HepG2 (cell line): ENCODE results near the gene KLHL28.

ENCODE experiments used
- EP300 ChIP-seq, 3 experiments: sonication (generic) in 1 of 3; formaldehyde crosslinking in 1 of 3; IDR thresholded peaks; 2 replicates each; pipeline versions ENCODE4 v1.5.1 to v1.6.1; 2011 to 2020; ENCODE audit warnings: low read depth in 2 of 3, low read length in 2 of 3, borderline replicate concordance in 1 of 3, improper control_type of control experiment in 1 of 3, mild to moderate bottlenecking in 1 of 3, missing genetic modification reagents in 1 of 3, moderate library complexity in 1 of 3
- FLYWCH1 ChIP-seq: sonication (generic); formaldehyde crosslinking; IDR thresholded peaks from 2 replicates; pipeline ENCODE4 v1.8.1; 2023; ENCODE audit warnings: mild to moderate bottlenecking, missing genetic modification reagents
- SRSF9 ChIP-seq: fragments of 200-400 bp; formaldehyde crosslinking; IDR thresholded peaks from 2 replicates; pipeline ENCODE4 v1.6.1; 2018; ENCODE audit warnings: borderline replicate concordance, mild to moderate bottlenecking, low read depth, low read length; ENCODE audit not compliant: insufficient read depth, poor library complexity, severe bottlenecking
- ZBTB7A ChIP-seq: sonication (generic); formaldehyde crosslinking; IDR thresholded peaks from 2 replicates; pipeline ENCODE4 v1.8.0; 2022; ENCODE audit warnings: mild to moderate bottlenecking, missing genetic modification reagents
- ZFAT ChIP-seq: sonication (generic); formaldehyde crosslinking; conservative IDR thresholded peaks from 2 replicates; pipeline ENCODE4 v1.8.1; 2023; ENCODE audit warnings: missing genetic modification reagents, inconsistent platforms
- ZKSCAN8 ChIP-seq: IDR thresholded peaks from 2 replicates; pipeline ENCODE4 v1.6.1; 2016; ENCODE audit warnings: borderline replicate concordance, missing genetic modification reagents, missing compliant biosample characterization

- no peak for TF ChIP-seq SRSF9
- no peak for TF ChIP-seq ZFAT (CRISPR knock-in tag)
- no peak for TF ChIP-seq FLYWCH1 (CRISPR knock-in tag)
- no peak for TF ChIP-seq EP300 (IDR thresholded peaks at IDR 0.05; ENCODE audit: low read depth in 2 of 2, low read length in 2 of 2)
- TF ChIP-seq EP300 (CRISPR knock-in tag; IDR thresholded peaks at IDR 0.05; ENCODE audit: borderline replicate concordance): no peak
- no peak for TF ChIP-seq ZKSCAN8
- no peak for TF ChIP-seq ZBTB7A (CRISPR knock-in tag)
These were observed 1.3 kb upstream of the KLHL28 start for GRCh38 chr14:44963044-44963528.
